Fibroblast of skin of left biceps (primary cell): Measurements from ENCODE around the gene ADAMTS4.
"Not testable (repeated sequence)": the region's sequence is repeated elsewhere in the genome, so short reads cannot be mapped to it uniquely, and the experiment has no call there.

Source experiments
- DNase-seq, 2 experiments: peaks; one replicate each; pipeline ENCODE4 v3.0.0-alpha.2; 2013; ENCODE audit warnings: low read depth in 2 of 2

The ADAMTS4 gene

GRCh38 chr1:161198897-161199431, at the start of gene ADAMTS4:
Gene ADAMTS4 (minus strand): TSS chr1:161199054. CDS start chr1:161198627, 427 bp downstream.
- DNase-seq: peak; percentile 91 to 93

GRCh38 chr1:161244888-161245287, 46.0 kb upstream of the ADAMTS4 start:
- DNase-seq: no peak

GRCh38 chr1:161242313-161242712, 43.5 kb upstream of the ADAMTS4 start:
- DNase-seq: no peak

GRCh38 chr1:161241682-161242081, 42.8 kb upstream of the ADAMTS4 start:
- no peak for DNase-seq

- no peak for DNase-seq
Measured at GRCh38 chr1:161238039-161238473, 39.2 kb upstream of the ADAMTS4 start, which contains the start of gene NR1I3. Gene NR1I3 (minus strand): TSS chr1:161238203. CDS start chr1:161236565, 1,638 bp downstream.

- no peak for DNase-seq
Measured at GRCh38 chr1:161235957-161236775, 37.3 kb upstream of the ADAMTS4 start.

GRCh38 chr1:161233102-161233501, 34.2 kb upstream of the ADAMTS4 start:
- DNase-seq: no peak

GRCh38 chr1:161230762-161231161, 31.9 kb upstream of the ADAMTS4 start:
- DNase-seq: no peak

GRCh38 chr1:161229896-161230295, 31.0 kb upstream of the ADAMTS4 start:
- no peak for DNase-seq

GRCh38 chr1:161228032-161228431, 29.2 kb upstream of the ADAMTS4 start:
- DNase-seq: no peak

- peak; percentile 20 to 22 for DNase-seq
Measured at GRCh38 chr1:161227196-161227871, 28.5 kb upstream of the ADAMTS4 start.

GRCh38 chr1:161226759-161227158, 27.9 kb upstream of the ADAMTS4 start:
- no peak for DNase-seq

- no peak for DNase-seq
Measured at GRCh38 chr1:161226320-161226711, 27.5 kb upstream of the ADAMTS4 start.

GRCh38 chr1:161225534-161226319, 26.9 kb upstream of the ADAMTS4 start, which contains the start of gene TOMM40L:
Gene TOMM40L (plus strand): TSS chr1:161226060. CDS start chr1:161226490, 430 bp downstream.
- DNase-seq: peak; percentile 99

GRCh38 chr1:161225178-161225533, 26.3 kb upstream of the ADAMTS4 start:
- DNase-seq: no peak

GRCh38 chr1:161224695-161225087, 25.8 kb upstream of the ADAMTS4 start:
- not testable (repeated sequence) for DNase-seq

- no peak for DNase-seq
Measured at GRCh38 chr1:161223805-161224694, 25.2 kb upstream of the ADAMTS4 start.

GRCh38 chr1:161222175-161223019, 23.5 kb upstream of the ADAMTS4 start:
- DNase-seq: no peak

- no peak for DNase-seq
Measured at GRCh38 chr1:161220002-161220401, 21.1 kb upstream of the ADAMTS4 start.
